Stimulated activated CD4-positive, alpha-beta T cell treated with anti-CD3 and anti-CD28 coated beads, TNF-alpha, amount 100 ng/mL, for 24 hours (primary cell): ENCODE measurements around the gene INTS6L.
"Not testable (repeated sequence)": the region's sequence is repeated elsewhere in the genome, so short reads cannot be mapped to it uniquely, and the experiment has no call there.

Source experiments
- DNase-seq, 3 experiments: peaks; one replicate each; pipeline ENCODE4 v3.0.0-alpha.2; 2020; ENCODE audit warnings: low read depth in 3 of 3

The INTS6L gene

GRCh38 chrX:135522878-135523693 lies 2.6 kb downstream of the INTS6L start:
- no peak for DNase-seq

- DNase-seq = no peak
Measured at GRCh38 chrX:135528254-135528653, 7.8 kb downstream of the INTS6L start.

- DNase-seq = no peak
Measured at GRCh38 chrX:135528756-135529155, 8.3 kb downstream of the INTS6L start.

- DNase-seq = no peak
Measured at GRCh38 chrX:135530097-135530496, 9.6 kb downstream of the INTS6L start.

- DNase-seq = no peak
Measured at GRCh38 chrX:135531813-135532212, 11.4 kb downstream of the INTS6L start.

- DNase-seq = no peak
Measured at GRCh38 chrX:135535077-135535940, 14.8 kb downstream of the INTS6L start.

GRCh38 chrX:135536877-135537276 lies 16.4 kb downstream of the INTS6L start:
- no peak for DNase-seq

- no peak for DNase-seq
Measured at GRCh38 chrX:135541351-135541750, 20.9 kb downstream of the INTS6L start.

- no peak for DNase-seq
Measured at GRCh38 chrX:135543172-135543571, 22.7 kb downstream of the INTS6L start.

GRCh38 chrX:135543924-135544323 lies 23.5 kb downstream of the INTS6L start:
- no peak for DNase-seq

- DNase-seq = no peak
Measured at GRCh38 chrX:135544338-135544948, 24.0 kb downstream of the INTS6L start.

- DNase-seq = no peak
Measured at GRCh38 chrX:135547767-135548166, 27.3 kb downstream of the INTS6L start.

GRCh38 chrX:135549519-135549918 lies 29.1 kb downstream of the INTS6L start:
- no peak for DNase-seq

GRCh38 chrX:135556055-135556454 lies 35.6 kb downstream of the INTS6L start:
- DNase-seq = no peak

- DNase-seq = no peak
Measured at GRCh38 chrX:135557344-135557743, 36.9 kb downstream of the INTS6L start.

- DNase-seq = no peak
Measured at GRCh38 chrX:135572436-135572835, 52.0 kb downstream of the INTS6L start.

- DNase-seq = no peak
Measured at GRCh38 chrX:135581496-135581895, 61.0 kb downstream of the INTS6L start.

- no peak for DNase-seq
Measured at GRCh38 chrX:135585153-135585552, 64.7 kb downstream of the INTS6L start.

- no peak for DNase-seq
Measured at GRCh38 chrX:135591871-135592270, 71.4 kb downstream of the INTS6L start.

- DNase-seq = not testable (repeated sequence)
Measured at GRCh38 chrX:135594049-135594448, 73.6 kb downstream of the INTS6L start.

- DNase-seq = not testable (repeated sequence)
Measured at GRCh38 chrX:135594453-135594852, 74.0 kb downstream of the INTS6L start.

GRCh38 chrX:135595543-135595942 lies 75.1 kb downstream of the INTS6L start:
- DNase-seq = no peak
